Central memory CD8-positive, alpha-beta T cell (primary cell): ENCODE measurements around the gene HOMER2.

Source experiments
- ATAC-seq: fragments of 150-1000 bp; cut with Tn5 transposase; replicated peaks from 2 replicates; pipeline ENCODE4 v1.10.0; 2022; ENCODE audit warnings: mild to moderate bottlenecking, moderate FRiP score, moderate number of reproducible peaks; ENCODE audit not compliant: poor library complexity, severe bottlenecking; ENCODE audit errors: extremely low read depth
- DNase-seq, 2 donors: peaks; one replicate each; pipeline ENCODE4 v3.0.0; 2021; ENCODE audit warnings: low spot score in 2 of 2
- H3K27ac Mint-ChIP-seq: one replicate; pipeline ENCODE4 v1.8.0; 2022; ENCODE audit warnings: low read depth, mild to moderate bottlenecking, moderate library complexity, mixed read lengths
- H3K27me3 Mint-ChIP-seq: one replicate; pipeline ENCODE4 v1.8.0; 2022; ENCODE audit warnings: mixed read lengths
- H3K36me3 Mint-ChIP-seq: one replicate; pipeline ENCODE4 v1.8.0; 2022; ENCODE audit warnings: mild to moderate bottlenecking, moderate library complexity, mixed read lengths; ENCODE audit not compliant: insufficient read depth
- H3K4me1 Mint-ChIP-seq: one replicate; pipeline ENCODE4 v1.8.0; 2022; ENCODE audit warnings: mixed read lengths
- H3K4me3 Mint-ChIP-seq: one replicate; pipeline ENCODE4 v1.8.0; 2022; ENCODE audit warnings: mild to moderate bottlenecking, moderate library complexity, mixed read lengths
- H3K9me3 Mint-ChIP-seq: one replicate; pipeline ENCODE4 v1.8.0; 2022; ENCODE audit warnings: mixed read lengths

The HOMER2 gene

DNA sequence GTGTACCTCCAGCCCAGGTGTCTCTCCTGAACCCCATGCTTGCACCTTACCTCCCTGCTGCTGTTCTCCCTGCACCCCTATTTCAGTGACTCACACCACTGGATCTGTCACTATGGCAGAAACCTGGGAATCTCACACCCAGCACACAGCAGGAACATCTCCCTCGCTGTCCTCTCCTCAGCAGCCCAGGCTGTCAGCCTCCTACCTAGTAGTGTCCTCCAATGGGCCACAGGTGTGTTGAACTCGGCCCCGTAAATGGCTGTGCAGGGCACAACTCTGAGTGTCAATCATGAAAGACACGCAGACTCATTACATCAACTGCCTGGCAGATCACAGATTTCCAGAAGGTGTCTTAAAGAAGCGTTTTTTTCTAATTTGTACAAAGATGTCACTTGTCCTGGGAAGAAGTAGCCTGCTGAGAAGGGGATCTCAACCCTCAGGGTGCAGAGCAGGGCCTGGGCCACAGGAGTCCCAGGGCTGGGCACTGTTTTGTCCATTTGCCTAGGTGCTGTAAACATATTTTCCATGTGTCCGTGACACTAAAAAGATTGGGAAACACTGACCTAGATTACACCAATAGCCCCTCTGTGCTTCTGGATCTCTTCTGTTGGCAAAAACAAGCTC, 33.8 kb downstream of the HOMER2 start:
- H3K36me3 Mint-ChIP-seq: peaks cover 1% of the 10 kb centered on the region

DNA sequence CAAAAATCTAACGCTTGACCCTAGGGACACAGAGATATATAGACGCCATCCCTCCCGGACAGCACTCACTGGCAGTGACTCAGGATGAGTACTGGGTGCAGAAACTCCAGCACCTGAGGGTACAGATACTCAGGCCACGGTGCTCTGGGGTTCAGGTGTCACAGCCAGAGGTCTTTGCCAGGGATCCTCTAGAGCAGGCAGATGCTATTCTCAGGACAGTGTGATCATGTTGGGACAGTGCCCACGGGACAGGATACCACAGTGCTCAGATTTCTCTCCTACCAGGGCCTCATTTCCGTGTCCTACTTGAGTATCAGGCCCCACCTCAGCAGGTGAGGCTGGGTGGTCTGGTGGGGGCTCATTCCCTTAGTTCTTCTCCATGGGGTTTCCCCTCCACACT, 34.4 kb downstream of the HOMER2 start:
- Mint-ChIP-seq H3K4me3 (no peak overlapping the region), H3K9me3 (no peaks in the 10 kb centered on the region), H3K27ac (no peak overlapping the region), H3K36me3 (peaks cover 1% of the 10 kb centered on the region), H3K27me3 (peaks cover 29% of the 10 kb centered on the region), H3K4me1 (no peaks in the 10 kb centered on the region)
- DNase-seq (no peak), ATAC-seq (no peak)

More for the DNA sequence above, 33.8 kb downstream of the HOMER2 start:
- DNase-seq: no peak
- no peak overlapping the region for H3K4me3 Mint-ChIP-seq
- H3K27me3 Mint-ChIP-seq: peaks cover 24% of the 10 kb centered on the region
- no peak for ATAC-seq
- H3K4me1 Mint-ChIP-seq: no peaks in the 10 kb centered on the region
- H3K9me3 Mint-ChIP-seq: no peaks in the 10 kb centered on the region
- H3K27ac Mint-ChIP-seq: no peak overlapping the region

DNA sequence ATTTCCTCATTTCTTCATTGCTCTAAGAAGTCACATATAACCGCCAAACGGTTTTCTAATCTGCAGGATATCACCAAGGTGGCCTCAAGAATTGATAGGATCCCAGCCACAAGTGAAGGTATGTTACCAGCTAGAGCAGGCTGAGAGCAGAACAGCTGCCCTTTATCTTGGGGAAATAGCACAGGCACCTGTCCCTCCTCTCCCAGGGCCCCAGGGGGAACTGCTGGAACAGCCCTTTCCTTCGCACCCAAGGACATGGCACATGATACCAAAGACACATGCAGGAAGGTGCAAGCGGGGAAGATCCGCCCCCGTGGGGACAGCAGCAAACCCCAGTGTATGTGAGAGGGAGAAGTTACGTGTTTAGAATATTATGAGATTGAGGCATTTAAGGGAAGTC, 35.3 kb downstream of the HOMER2 start:
- H3K9me3 Mint-ChIP-seq: no peaks in the 10 kb centered on the region
- H3K4me3 Mint-ChIP-seq: no peak overlapping the region
- H3K4me1 Mint-ChIP-seq: no peaks in the 10 kb centered on the region
- H3K27ac Mint-ChIP-seq: no peak overlapping the region
- peaks cover 38% of the 10 kb centered on the region for H3K27me3 Mint-ChIP-seq
- no peak for DNase-seq
- peaks cover 1% of the 10 kb centered on the region for H3K36me3 Mint-ChIP-seq
- ATAC-seq: no peak

DNA sequence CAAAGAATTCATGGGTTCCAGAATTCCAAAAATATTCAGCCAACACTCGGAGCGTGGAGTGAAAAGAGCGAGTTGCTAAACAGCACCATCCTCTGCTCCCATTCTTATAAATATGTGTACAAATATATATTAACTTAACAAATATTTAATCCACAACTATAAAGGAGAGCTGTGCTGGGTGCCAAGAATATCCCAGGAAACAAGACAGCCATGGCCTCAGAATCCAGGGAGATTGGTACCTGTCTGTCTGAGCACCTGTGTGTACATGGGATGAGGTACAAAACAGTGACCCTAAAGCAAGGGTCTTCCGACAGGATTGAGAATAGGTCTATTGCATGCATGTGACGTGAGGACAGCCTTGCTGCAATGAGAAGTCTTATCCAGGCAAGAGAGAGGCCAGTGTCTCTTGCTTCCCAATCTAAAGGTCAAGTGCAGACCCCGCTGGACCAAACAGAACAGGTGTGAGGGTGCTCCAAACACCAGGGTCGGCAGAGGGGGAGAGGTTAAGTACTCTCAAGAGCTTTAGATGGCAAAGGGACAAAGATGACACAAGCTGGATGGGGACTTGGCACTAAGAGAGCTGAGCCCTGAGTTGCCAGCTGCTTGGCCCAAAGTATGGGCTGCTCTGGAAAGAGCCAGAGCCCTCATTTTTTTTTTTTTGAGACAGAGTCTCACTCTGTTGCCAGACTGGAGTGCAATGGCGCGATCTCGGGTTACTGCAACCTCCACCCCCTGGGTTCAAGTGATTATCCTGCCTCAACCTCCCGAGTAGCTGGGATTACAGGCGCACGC, 36.2 kb downstream of the HOMER2 start:
- DNase-seq (no peak), ATAC-seq (no peak)
- H3K27ac Mint-ChIP-seq: no peak overlapping the region
- H3K36me3 Mint-ChIP-seq: peaks cover 1% of the 10 kb centered on the region
- H3K9me3 Mint-ChIP-seq: no peaks in the 10 kb centered on the region
- H3K4me3 Mint-ChIP-seq: no peak overlapping the region
- H3K4me1 Mint-ChIP-seq: no peaks in the 10 kb centered on the region
- peaks cover 36% of the 10 kb centered on the region for H3K27me3 Mint-ChIP-seq

DNA sequence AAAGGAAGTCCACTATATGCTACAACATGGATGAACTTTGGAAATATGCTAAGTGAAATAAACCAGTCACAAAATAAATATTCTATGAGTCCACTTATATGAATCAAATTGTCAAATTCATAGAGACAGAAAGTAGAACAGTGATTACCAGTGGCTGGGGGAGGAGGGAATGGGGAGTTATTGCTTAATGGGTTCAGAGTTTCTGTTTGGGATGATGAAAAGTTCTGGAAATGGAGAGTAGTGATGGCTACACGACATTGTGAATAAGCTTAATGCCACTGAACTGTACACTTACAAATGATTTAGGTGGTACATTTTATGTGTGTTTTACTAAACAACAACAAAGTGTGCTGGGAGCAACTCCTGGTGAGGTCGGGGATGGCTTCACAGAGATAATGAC, 38.1 kb downstream of the HOMER2 start:
- Mint-ChIP-seq H3K27ac (no peak overlapping the region), H3K27me3 (peaks cover 38% of the 10 kb centered on the region), H3K36me3 (no peaks in the 10 kb centered on the region), H3K4me1 (no peaks in the 10 kb centered on the region), H3K9me3 (peaks cover 2% of the 10 kb centered on the region), H3K4me3 (no peak overlapping the region)
- ATAC-seq: no peak
- no peak for DNase-seq

DNA sequence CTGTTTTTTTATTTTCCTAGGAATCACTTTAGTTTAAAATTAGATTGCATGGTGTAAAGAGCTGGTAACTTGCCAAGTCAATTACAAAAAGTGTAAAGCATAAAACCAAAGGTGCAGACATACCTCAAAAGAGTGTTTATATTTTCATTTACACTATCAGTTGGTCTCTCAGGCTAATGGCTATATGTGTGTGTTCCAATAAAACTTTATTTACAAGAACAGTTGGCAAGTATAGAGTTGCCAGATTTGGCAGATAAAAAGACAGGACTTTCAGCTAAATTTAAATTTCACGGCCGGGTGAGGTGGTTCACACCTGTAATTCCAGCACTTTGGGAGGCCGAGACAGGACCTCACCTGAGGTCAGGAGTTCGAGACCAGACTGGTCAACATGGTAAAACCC, 41.1 kb downstream of the HOMER2 start:
- Mint-ChIP-seq H3K9me3 (peaks cover 18% of the 10 kb centered on the region), H3K36me3 (no peaks in the 10 kb centered on the region), H3K4me3 (no peak overlapping the region), H3K27me3 (peaks cover 58% of the 10 kb centered on the region), H3K4me1 (no peaks in the 10 kb centered on the region), H3K27ac (no peak overlapping the region)
- DNase-seq (no peak), ATAC-seq (no peak)

DNA sequence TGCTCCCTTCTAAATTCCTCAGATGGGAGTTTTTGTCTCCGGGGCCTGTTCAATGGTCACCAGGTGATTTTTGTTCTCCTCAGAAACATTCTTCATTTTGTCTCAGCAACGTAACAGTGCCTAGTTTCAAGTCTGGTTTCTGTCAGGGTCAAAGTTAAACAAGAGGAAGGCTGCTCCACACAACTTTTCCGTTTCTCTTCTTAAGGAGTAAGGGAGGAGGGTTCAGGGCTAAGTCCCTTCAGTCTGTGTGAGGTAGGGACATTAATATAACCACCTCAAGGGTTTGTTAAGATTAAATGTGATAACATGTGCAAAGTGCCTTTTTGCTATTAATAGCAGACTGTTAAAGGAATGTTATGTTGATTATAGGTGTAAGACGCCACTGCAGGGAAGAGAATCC, 41.8 kb downstream of the HOMER2 start:
- Mint-ChIP-seq H3K36me3 (no peaks in the 10 kb centered on the region), H3K4me3 (no peak overlapping the region), H3K27ac (no peak overlapping the region), H3K4me1 (no peaks in the 10 kb centered on the region), H3K9me3 (peaks cover 18% of the 10 kb centered on the region), H3K27me3 (peaks cover 59% of the 10 kb centered on the region)
- no peak for DNase-seq
- ATAC-seq: no peak

DNA sequence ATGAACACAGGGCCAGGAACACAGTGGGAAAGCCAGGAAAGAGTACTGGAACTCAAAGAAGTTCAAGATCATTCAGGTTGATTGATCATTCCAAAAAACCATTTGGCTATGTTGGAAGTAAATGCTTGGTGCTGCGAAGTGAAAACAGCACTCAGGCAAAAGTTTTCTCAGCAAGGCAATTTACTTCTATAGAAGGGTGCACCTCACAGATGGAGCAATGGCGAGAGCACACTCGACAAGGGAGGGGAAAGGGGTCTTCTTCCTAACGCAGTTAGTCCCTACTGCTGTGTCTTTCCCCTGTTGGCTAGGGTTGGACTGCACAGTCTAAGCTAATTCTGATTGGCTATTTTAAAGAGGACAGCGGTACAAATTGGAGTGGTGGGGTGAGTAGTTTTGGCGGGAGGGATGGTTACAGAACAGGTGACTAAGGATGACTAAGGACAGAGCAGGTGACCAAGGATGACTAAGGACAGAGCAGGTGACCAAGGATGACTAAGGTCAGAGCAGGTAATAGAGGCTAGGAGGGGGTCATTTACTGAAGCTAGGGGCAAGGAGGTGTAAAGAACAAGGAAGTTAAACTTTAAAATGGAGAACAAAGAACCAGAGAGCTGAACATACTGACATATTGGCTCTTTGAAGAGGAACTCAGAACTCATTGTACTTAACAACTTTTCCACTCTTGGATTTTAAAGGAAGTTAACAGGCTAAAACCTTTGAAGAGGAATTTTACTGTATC, 43.3 kb downstream of the HOMER2 start:
- ATAC-seq (no peak), DNase-seq (no peak)
- H3K4me3 Mint-ChIP-seq: no peak overlapping the region
- H3K27ac Mint-ChIP-seq: no peak overlapping the region
- H3K27me3 Mint-ChIP-seq: peaks cover 67% of the 10 kb centered on the region
- H3K9me3 Mint-ChIP-seq: peaks cover 18% of the 10 kb centered on the region
- H3K36me3 Mint-ChIP-seq: no peaks in the 10 kb centered on the region
- H3K4me1 Mint-ChIP-seq: no peaks in the 10 kb centered on the region

DNA sequence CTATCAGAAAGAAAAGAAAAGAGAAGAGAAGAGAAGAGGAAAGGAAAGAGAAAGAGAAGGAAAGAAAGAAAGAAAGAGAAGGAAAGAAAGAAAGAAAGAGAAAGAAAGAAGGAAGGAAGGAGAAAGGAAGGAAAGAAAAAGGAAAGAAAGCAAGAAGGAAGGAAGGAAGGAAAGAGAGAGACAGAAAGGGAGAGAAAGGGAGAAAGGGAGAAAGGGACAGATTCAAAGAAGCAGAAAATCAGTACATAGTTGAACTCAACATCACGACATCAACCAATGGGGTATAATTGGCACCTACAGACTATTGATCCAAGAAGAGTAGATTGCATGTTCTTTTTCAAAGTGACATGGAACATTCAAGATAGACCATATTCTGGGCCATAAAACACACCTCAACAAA, 45.2 kb downstream of the HOMER2 start:
- H3K9me3 Mint-ChIP-seq: peaks cover 18% of the 10 kb centered on the region
- H3K27me3 Mint-ChIP-seq: peaks cover 56% of the 10 kb centered on the region
- no peaks in the 10 kb centered on the region for H3K4me1 Mint-ChIP-seq
- ATAC-seq (no peak), DNase-seq (no peak)
- H3K4me3 Mint-ChIP-seq: no peak overlapping the region
- H3K27ac Mint-ChIP-seq: no peak overlapping the region
- no peaks in the 10 kb centered on the region for H3K36me3 Mint-ChIP-seq

DNA sequence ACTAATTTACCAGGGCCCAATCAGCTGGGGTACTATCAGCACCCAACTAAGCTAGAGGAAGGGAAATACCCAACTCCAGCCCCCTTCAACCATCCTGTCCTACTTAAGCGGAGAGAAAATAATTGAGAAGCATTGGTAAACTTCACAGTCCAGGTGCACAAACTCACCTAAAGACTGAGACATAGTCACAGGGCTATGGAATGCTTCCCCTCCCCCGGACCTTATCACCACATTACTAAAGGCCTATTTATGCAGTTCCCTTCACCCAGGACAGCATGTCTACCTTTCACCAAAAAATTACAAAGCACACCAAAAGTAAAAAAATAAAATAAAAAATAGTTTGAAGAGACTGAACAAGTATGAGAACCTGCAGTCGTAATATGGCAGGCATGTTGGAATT, 47.9 kb downstream of the HOMER2 start:
- ATAC-seq (no peak), DNase-seq (no peak)
- Mint-ChIP-seq H3K9me3 (peaks cover 18% of the 10 kb centered on the region), H3K36me3 (no peaks in the 10 kb centered on the region), H3K27me3 (peaks cover 54% of the 10 kb centered on the region), H3K4me3 (no peak overlapping the region), H3K4me1 (no peaks in the 10 kb centered on the region), H3K27ac (no peak overlapping the region)

DNA sequence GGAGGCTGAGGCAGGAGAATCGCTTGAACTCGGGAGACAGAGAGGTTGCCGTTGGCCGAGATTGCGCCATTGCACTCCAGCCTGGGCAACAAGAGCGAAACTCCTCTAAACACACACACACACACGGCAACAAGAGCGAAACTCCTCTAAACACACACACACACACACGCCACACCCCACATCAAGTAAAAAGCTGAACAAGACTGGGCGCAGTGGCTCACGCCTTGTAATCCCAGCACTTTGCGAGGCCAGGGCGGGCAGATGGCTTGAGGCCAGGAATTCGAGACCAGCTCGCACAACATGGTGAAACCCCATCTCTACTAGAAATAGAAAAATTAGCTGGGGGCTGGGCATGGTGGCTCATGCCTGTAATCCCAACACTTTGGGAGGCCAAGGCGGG, 49.0 kb downstream of the HOMER2 start:
- ATAC-seq (no peak), DNase-seq (no peak)
- Mint-ChIP-seq H3K36me3 (no peaks in the 10 kb centered on the region), H3K27me3 (peaks cover 45% of the 10 kb centered on the region), H3K9me3 (peaks cover 8% of the 10 kb centered on the region), H3K27ac (no peak overlapping the region), H3K4me1 (no peaks in the 10 kb centered on the region), H3K4me3 (no peak overlapping the region)

DNA sequence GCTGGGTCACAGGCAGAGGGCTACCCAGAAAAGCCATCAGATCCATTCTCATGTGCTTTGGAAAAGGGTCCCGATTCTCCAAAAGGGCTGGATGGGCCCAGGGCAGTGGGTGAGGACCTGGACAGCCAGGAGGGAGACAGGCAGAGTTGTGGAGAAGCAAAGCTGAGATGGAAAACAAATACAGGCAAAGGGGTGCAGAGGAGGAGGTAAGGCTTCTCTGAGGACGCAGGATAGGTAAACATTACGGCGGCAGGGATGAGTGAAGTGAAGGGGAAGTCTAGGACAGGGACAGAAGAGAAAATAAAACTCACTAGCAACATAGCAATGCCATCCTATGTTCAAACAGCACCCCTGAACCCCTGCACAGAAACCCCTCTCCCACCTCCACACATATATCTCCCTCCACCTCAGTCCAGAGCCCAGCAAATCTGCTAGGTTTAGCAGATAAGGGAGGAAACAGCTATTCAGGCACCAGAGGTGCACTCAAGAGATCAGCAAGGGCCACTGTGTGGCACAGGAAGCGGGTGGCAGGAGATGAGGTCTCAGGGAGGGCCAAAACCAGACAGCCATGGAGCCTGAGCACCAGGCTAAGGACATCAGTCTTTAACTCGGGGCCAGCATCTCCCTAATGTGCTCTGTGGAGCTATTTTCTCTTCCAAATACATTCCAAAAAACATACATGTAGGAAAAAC, 51.3 kb downstream of the HOMER2 start:
- Mint-ChIP-seq H3K4me1 (no peaks in the 10 kb centered on the region), H3K36me3 (no peaks in the 10 kb centered on the region), H3K27me3 (peaks cover 32% of the 10 kb centered on the region), H3K27ac (no peak overlapping the region), H3K4me3 (no peak overlapping the region), H3K9me3 (no peaks in the 10 kb centered on the region)
- DNase-seq (no peak), ATAC-seq (no peak)
